Measurements from ENCODE around the gene EIF4E2.
"Not testable (repeated sequence)": the region's sequence is repeated elsewhere in the genome, so short reads cannot be mapped to it uniquely, and the experiment has no call there.

EIF4E2 gene

DNA sequence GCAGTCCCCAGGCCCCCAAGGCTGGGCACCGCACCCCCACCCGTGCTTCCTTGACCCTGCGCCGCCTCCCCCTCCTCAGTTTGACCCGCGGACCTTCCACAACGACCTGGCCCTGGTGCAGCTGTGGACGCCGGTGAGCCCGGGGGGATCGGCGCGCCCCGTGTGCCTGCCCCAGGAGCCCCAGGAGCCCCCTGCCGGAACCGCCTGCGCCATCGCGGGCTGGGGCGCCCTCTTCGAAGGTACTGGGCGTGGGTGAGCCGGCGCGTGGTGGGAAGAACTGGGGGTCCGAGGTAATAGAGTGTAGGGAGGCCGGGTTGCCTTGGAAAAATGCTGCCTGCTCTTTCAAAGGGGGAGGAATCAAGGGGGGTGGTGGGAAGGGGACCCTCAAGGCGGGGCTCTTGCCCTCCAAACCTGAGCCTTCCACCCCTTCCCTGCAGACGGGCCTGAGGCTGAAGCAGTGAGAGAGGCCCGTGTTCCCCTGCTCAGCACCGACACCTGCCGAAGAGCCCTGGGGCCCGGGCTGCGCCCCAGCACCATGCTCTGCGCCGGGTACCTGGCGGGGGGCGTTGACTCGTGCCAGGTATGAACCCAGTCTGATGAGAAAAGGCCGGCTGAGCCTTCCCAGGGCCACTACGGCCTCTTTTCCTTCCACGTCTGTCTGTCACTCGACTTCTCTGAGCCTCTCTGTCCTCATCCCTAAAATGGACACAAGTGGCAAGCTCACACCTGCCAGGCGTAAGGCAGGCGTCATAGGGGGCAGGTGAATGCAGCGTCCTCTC is 27.7 kb upstream of the EIF4E2 start:
- no peak for DNase-seq (ENCODE audit: low spot score)

DNA sequence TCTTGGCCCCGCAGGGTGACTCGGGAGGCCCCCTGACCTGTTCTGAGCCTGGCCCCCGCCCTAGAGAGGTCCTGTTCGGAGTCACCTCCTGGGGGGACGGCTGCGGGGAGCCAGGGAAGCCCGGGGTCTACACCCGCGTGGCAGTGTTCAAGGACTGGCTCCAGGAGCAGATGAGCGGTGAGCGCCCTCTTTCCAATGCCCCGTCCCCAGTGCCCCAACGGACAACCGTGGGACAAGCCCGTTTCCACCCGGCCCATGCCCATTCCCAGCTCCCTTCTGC is 27.1 kb upstream of the EIF4E2 start:
- no peak for DNase-seq (ENCODE audit: low spot score)

DNA sequence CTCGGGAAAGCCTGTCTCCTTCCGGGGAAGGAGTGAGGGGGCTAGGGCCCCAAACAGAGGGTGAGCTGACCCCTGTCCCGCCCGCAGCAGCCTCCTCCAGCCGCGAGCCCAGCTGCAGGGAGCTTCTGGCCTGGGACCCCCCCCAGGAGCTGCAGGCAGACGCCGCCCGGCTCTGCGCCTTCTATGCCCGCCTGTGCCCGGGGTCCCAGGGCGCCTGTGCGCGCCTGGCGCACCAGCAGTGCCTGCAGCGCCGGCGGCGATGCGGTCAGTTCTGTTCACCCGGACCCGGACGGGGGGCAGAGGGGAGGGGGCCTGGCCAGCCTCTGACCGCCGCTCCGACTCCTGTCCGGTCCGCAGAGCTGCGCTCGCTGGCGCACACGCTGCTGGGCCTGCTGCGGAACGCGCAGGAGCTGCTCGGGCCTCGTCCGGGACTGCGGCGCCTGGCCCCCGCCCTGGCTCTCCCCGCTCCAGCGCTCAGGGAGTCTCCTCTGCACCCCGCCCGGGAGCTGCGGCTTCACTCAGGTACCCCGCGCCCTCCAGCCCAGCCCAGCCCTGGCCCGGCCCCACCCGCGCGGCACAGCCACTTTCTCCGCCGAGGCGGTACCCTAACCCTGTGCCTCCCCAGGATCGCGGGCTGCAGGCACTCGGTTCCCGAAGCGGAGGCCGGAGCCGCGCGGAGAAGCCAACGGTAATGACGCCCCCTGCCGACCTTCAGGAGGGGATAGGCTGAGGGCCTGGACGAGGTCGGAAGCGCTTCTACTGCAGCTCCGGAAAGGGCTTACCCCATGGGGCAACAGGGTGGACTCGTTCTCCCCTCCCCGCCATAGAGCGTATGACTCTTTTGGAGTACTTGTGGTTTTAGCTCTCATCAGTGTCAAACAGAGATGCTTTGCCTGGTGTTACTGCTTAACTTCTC is 26.5 kb upstream of the EIF4E2 start:
- no peak for DNase-seq (ENCODE audit: low spot score)

DNA sequence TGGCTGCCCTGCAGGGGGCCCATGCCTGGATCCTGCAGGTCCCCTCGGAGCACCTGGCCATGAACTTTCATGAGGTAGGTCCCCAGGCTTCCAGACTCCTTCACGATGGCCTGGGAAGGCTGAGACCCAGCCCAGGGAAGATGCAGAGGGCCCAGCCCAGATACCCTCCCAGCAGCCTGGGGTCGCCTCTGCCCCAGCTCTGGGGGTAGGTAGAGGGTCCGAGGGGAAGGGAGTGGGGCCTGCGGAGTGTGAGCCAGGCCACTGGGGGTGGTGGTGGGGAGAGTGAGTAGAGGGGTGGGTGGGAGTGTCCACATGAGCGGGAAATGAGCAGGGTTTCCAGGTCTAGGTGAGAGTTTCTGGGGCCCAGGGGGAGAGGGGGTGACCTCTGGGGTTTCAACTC is 25.7 kb upstream of the EIF4E2 start:
- DNase-seq (ENCODE audit: low spot score) = no peak

DNA sequence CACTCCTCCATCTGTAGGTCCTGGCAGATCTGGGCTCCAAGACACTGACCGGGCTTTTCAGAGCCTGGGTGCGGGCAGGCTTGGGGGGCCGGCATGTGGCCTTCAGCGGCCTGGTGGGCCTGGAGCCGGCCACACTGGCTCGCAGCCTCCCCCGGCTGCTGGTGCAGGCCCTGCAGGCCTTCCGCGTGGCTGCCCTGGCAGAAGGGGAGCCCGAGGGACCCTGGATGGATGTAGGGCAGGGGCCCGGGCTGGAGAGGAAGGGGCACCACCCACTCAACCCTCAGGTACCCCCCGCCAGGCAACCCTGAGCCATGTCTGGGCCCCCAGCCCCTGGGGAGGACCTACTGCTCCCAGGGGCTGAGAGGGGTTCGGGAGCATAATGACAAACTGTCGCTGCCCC is 25.3 kb upstream of the EIF4E2 start:
- no peak for DNase-seq (ENCODE audit: low spot score)

DNA sequence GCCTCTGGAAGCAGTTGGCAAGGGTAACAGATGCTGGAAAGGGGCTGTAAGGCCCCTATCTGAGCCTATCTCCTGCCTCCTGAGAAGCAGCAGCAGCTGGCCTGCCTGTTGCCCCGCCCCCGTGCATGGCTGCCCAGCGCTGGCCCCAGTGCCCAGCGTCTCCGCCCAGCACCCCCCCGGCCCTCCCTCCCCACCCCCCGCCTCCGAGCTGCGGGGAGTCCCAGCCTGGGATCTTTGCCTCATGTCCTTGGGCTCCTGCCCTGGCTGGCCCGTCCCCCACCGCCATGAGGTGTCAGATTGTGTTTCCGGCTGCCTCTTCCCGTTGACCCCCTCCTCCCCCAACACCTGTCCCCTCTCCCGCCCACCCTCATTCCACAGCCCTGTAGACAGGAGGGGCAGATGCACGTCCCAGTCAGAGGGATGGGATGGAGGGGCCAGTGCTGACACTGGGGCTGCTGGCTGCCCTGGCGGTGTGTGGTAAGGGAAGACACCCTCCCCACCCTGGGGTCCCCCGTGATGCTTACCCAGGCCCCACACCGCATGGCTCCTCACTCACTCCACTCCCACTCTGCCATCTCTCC is 24.6 kb upstream of the EIF4E2 start, which contains the start of gene CHRND:
CHRND (plus strand) TSS at position 370 of the 581 bp plus-strand sequence; CDS start at position 426, 56 bp downstream.
- no peak for DNase-seq (ENCODE audit: low spot score)

DNA sequence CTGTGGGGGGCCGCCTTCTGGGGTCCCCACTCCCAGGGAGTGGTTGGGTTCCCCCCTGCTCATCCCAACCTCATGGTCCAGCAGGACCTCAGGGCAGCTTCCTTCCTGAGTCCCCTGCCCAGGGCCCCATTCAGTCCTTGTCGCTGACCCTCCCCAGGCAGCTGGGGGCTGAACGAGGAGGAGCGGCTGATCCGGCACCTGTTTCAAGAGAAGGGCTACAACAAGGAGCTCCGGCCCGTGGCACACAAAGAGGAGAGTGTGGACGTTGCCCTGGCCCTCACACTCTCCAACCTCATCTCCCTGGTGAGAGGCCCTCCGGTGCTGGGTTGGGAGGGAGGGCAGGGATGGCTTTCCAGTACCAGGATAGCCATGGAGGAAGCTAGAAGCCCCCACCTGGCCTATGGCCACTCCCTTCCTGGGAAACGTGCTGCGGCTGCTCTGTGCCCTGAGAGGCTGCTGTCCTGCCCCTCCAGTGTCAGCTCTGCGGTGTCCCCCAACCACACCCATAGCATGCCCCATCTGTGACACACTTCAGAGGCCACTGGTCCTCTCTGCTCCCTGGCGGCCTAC is 24.0 kb upstream of the EIF4E2 start:
- DNase-seq (ENCODE audit: low spot score) = no peak

DNA sequence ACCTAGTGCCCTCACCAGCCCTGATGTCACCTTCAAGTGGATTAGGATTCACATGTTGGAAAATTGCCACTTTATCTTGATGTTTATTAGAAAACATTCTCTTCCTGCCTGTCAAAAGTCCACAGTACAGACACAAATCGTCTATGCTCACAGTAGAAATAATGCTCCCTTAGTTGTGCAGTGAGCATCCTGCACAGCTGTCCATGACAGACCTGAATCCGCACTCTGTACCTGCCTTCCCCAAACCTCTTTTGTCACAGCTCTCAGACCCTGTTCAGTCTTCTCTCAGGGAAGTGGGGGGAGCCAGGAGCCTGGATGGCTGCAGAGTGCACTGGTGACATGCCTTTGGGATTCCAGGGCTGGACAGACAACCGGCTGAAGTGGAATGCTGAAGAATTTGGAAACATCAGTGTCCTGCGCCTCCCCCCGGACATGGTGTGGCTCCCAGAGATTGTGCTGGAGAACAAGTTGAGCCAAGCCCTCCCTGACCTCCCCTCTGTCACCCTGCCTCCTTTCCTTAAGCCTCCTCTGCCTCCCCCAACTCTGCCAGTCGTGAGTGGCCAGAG is 22.5 kb upstream of the EIF4E2 start:
- DNase-seq (ENCODE audit: low spot score) = no peak

DNA sequence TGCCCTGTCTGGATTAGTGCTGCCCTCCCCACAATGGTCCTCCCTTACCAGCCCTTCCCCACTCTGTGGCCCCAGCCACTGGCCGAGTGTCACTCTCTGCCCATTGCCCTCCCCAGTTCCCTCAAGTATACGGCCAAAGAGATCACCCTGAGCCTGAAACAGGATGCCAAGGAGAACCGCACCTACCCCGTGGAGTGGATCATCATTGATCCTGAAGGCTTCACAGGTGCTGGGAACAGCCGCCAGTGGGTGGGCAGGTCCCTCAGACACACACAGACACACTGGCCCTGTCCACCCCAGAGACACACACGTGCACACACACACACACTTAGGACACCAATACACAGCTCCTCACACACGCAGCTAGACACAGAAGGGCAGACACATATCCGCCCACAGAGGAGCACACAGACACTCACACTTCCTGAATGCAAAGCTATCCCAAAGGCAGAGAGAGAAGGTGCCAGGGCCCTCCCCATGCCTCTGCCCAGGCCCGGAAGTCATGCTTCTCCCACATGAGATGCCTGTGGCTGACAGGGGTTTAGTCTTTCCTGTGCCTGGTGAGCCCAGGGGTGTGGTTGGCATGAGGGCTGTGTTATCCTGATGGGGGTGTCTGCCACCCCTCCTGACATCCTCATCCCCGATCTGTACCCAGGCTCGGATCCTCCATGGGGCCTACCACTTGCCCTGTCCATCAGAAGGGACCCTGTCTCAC is 21.6 kb upstream of the EIF4E2 start:
- DNase-seq (ENCODE audit: low spot score) = no peak

DNA sequence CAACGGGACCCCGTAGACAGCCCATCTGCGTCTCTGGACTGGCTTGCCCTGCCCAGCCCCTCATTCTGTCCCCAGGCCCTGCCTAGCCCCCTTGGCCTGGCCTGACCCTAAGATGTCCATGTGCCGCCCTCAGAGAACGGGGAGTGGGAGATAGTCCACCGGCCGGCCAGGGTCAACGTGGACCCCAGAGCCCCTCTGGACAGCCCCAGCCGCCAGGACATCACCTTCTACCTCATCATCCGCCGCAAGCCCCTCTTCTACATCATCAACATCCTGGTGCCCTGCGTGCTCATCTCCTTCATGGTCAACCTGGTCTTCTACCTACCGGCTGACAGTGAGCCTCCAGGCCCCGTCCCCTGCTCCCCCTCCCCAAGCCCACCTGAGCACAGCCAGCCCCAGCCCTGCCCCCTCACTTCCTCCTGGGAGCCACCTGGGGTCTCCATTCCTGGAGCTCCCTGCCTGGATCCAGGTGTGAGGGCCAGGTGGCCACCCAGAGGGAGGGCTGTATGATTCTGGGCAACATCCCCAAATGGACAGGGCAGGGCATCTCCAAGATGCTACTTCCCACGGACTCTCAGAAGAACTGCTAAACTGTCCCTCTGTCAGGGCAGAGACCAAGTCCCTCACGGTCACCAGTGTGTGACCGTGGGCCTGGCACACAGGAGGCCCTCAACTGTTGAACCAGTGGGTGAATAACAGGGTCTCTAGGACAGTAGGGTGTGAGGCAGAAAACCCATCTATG is 20.5 kb upstream of the EIF4E2 start:
- DNase-seq (ENCODE audit: low spot score) = no peak

DNA sequence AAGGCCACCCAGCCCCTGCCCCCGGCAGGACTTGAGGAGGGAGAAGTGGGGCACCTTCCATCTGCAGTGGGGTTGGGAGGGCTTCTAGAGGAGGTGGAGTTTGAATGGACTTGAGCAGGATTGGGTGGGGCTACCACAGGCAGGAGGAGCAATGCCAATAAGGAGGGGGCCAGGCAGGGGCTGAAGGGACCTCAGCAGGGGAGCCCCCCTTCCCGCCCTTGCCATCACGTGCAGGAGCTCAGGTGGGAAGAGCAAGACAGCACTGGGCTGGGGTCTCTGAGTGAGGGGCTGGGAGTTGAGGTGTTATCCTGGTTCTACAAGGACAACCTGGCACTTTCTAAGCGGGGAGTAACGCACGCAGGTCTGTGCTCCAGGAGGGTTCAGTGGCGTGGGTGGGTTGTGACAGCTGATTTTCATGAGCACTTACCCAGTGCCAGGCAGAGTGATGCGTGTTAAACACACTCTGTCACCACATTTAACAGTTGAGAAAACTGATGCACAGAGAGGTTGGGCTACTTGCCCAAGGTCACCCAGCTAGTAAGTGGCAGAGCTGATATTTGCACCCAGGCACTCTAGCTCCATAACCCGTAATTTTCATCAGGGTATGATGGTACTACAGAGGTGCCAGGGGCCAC is 19.7 kb upstream of the EIF4E2 start:
- no peak for DNase-seq (ENCODE audit: low spot score)

DNA sequence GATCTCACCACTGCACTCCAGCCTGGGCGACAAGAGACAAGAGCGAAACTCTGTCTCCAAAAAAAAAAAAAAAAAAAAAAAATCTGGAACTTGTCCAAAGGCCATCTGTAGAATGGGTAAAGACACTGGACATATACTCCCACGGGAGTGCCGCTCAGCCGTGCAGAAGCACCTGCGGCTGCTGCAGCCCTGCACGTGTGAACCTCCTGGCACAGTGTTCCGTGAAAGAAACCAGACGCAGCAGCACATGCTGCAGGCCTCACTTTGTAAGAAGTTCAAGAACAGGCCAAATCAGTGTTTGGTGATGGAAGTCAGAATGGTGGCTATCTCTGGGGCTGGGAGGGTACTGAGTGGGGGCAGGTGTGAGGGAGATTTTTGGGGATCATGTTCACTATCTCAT is 18.1 kb upstream of the EIF4E2 start:
- no peak for DNase-seq (ENCODE audit: low spot score)

DNA sequence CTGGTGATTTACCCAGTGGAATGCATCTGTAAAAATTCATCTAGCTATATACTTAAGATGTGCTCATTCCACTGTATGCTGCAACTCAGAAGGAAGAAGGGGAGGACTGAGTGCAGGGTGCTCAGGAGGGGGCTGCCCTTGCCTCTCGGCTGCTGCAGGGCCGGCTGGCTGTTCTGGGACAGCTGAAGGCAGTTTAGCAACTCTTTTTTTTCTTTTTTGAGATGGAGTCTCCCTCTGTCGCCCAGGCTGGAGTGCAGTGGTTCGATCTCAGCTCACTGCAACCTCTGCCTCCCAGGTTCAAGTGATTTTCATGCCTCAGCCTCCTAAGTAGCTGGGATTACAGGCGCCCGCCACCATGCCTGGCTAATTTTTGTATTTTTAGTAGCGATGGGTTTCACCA is 17.7 kb upstream of the EIF4E2 start:
- not testable (repeated sequence) for DNase-seq (ENCODE audit: low spot score)

DNA sequence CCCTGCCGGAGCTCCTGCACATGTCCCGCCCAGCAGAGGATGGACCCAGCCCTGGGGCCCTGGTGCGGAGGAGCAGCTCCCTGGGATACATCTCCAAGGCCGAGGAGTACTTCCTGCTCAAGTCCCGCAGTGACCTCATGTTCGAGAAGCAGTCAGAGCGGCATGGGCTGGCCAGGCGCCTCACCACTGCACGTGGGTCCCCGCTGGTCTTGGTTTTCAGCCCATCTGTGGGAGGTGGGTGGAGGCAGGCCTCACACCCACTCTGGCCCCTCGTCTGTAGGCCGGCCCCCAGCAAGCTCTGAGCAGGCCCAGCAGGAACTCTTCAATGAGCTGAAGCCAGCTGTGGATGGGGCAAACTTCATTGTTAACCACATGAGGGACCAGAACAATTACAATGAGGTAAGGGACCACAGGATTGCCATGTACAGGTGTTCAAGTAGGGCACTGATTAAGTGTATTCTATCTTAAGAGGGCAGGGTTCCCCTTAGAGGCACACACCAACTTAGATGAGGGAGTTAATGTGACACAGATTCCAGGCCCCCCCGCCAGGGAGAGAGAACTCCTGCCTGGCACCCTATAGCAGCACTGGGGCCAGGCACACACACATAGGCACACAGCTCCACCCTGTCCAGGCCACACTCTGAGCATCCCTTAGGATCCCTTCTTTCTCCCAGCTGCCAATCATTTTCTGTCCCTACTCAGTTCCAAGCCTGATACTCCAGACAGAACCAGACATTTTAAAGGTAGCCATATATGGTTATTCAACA is 16.4 kb upstream of the EIF4E2 start:
- DNase-seq (ENCODE audit: low spot score) = no peak

DNA sequence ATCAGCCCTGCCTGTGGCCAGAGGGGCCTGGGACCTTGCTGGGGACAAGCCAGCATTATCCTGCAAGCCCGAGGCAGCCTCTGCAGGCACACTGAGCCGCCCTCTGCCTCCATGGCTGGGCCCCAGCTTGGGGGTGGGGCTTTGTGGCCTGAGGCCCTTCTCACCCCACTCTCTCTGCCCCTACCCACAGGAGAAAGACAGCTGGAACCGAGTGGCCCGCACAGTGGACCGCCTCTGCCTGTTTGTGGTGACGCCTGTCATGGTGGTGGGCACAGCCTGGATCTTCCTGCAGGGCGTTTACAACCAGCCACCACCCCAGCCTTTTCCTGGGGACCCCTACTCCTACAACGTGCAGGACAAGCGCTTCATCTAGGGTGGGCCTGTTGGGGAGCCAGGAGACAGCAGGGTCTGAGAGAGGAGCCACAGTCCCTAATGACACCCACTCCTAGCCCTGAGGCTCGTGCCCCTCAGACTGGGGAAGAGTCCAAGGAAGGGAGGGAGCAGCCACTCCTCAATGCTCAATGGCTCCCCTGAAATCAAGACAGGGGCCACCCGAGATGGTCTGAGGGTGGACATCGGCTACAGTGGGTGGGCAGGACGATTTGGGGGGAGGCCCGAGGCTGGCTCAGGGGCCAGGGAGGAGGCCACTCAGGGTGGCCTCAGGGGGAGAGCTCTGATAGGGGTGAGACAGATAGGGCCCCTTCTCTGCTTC is 15.4 kb upstream of the EIF4E2 start:
- DNase-seq (ENCODE audit: low spot score) = no peak

DNA sequence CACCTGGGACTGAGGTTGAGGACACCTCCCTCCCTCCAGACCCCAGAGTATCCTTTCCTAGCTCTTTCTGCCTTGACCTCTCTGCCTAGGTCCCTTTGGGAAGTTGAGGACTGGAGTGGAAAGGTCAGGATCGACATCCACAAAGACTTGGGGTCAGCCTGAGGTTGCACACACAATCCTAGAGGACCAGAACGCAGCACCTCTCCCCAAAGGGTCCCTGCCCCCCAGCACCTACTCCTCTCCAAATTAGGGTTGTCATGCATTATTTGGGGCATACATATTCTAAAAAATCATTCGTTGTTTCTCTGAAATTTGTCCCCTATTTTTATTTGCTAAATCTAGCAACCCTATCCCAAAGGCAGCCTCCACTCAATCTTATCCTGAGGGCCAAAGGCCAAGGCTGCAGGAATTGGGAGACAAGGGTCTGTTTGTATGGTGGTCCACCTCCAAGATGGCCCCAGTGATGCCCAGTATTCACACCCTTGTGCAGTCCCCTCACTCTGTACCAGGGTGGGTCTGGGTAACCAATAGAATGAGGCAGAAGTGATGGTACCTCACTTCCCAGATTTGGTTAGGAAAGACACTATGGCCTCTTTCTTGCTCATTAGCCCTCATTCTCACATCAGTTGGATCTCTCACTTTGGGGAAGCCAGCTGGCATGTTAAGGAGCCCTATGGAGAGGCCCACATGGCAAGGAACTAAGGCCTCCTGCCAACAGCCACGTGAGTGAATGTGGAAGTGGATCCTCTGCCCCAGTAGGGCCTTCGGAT is 14.5 kb upstream of the EIF4E2 start:
- DNase-seq (ENCODE audit: low spot score) = no peak

DNA sequence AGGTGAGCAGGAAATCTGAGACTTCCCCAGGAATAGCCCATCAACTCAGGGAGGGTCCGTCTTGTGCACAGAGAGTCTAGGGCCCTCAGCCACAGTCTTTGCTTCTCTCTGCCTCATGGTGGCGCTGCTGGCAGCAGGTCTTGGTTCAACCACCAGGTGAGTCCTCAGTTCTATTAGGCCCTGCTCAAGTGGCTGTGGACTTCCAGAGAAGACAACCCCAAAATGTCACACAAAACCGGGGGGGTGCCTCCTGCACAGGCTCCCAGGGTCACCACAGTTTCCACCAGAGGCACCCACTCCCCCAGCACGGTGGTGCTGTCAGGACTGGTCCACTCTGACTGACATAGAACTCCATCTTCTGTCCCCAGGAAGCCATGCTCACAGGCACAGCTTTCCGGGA is 13.4 kb upstream of the EIF4E2 start:
- DNase-seq (ENCODE audit: low spot score) = no peak

DNA sequence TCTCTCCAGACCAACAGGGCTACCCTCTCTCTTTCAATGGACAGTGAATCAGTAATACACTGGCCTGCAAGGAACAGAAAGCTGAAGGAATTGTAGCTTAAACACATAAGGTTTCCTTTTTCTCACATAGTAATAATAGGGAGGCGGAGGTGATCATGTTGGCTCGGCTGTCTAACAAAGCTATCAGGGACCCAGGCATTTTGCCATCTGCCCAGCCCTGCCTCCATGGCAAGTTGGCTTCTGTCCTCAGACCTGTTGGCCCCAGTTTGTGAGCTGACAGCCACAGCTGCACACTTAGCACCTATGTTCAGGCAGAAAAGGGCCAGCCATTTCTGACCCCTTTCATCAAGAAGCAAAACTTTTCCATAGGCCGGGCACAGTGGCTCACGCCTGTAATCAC is 13.0 kb upstream of the EIF4E2 start:
- DNase-seq (ENCODE audit: low spot score) = no peak

Data from kidney capillary endothelial cell (primary cell).